ENCODE data around the gene NUAK1.

- TF ChIP-seq CTCF (conservative IDR thresholded peaks at IDR 0.05) (no peak), EZH2 (IDR thresholded peaks at IDR 0.05; ENCODE audit: low read depth) (no peak)
Measured at GRCh38 chr12:106013941-106014340, 124.8 kb downstream of the NUAK1 start.
